C4-2B (cell line): ENCODE measurements around the gene RELL2.

Source experiments
- H3K27ac ChIP-seq: fragments of 450-650 bp; 2 replicates; pipeline ENCODE4 v1.5.1; 2017
- ZFX ChIP-seq: fragments of 450-650 bp; IDR thresholded peaks from 2 replicates; pipeline ENCODE4 v1.6.1; 2017
- TF ChIP-seq, protein P1 (sequence below): fragments of 450-650 bp; conservative IDR thresholded peaks from 2 replicates; pipeline ENCODE4 v1.5.1; 2017; ENCODE audit warnings: mild to moderate bottlenecking

Gene RELL2

DNA sequence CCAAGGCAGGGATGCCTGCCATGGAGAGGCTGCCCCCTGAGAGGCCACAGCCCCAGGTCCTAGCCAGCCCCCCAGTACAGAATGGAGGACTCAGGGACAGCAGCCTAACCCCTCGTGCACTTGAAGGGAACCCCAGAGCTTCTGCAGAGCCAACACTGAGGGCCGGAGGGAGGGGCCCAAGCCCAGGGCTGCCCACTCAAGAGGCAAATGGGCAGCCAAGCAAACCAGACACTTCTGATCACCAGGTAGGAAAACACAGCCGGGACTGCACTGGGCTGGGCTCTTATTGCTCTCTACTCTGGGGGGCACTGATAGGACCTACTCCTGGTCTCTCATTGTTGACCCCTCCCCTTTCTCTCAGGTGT, 3.2 kb downstream of the RELL2 start:
- H3K27ac ChIP-seq = no peak overlapping the region
- TF ChIP-seq, protein P1, sequence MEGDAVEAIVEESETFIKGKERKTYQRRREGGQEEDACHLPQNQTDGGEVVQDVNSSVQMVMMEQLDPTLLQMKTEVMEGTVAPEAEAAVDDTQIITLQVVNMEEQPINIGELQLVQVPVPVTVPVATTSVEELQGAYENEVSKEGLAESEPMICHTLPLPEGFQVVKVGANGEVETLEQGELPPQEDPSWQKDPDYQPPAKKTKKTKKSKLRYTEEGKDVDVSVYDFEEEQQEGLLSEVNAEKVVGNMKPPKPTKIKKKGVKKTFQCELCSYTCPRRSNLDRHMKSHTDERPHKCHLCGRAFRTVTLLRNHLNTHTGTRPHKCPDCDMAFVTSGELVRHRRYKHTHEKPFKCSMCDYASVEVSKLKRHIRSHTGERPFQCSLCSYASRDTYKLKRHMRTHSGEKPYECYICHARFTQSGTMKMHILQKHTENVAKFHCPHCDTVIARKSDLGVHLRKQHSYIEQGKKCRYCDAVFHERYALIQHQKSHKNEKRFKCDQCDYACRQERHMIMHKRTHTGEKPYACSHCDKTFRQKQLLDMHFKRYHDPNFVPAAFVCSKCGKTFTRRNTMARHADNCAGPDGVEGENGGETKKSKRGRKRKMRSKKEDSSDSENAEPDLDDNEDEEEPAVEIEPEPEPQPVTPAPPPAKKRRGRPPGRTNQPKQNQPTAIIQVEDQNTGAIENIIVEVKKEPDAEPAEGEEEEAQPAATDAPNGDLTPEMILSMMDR = no peak
- TF ChIP-seq ZFX = no peak

DNA sequence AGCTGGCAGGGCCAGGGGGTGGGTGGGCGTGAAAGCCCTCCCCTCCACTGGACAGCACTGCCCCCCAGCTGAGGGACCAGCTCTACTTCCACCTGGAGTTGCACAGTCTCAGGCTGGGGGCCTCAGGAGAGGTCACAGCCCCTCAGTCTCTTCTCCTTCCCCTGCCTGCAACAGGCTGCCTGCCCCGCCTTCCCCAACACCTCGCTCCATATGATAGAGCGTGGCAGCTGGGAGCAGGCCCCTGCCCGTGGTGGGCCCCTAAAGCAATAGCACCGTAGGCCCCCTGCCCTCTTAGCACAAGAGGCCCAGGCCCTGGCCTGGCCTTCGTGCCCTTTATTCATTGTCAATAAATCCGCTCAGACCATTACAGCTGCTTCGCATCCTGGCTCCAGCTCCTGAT, 3.9 kb downstream of the RELL2 start:
- no peak overlapping the region for H3K27ac ChIP-seq
- TF ChIP-seq ZFX = no peak
- TF ChIP-seq, protein P1 = no peak

DNA sequence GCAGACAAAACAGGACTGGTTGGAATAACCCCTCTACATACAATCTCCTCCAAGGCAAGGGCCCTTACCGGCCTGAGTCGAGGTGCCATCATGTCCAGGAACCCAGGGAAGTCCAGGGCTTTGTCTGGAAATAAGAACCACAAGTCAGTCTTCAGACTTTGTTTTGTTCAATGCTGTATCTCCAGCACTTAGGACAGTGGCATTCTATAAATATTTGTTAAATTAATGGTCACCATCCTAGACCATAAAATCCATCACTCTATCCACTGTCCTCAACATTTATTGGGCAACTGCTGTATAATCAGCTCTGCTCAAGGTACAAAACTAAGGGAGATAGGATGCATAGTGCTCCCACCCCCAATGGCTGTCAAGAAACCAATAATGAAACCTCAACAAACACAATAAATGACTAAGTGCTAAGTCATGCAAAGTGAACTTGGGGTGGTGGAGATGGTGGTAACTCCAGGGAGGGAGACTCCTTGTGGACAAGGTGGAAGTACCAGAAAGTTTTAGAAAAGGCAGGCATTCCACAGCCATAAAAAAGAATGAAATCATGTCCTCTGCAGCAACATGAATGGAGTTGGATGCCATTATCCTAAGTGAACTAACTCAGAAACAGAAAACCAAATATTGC, 5.0 kb downstream of the RELL2 start:
- TF ChIP-seq ZFX = no peak
- TF ChIP-seq, protein P1 = no peak
- no peak overlapping the region for H3K27ac ChIP-seq

DNA sequence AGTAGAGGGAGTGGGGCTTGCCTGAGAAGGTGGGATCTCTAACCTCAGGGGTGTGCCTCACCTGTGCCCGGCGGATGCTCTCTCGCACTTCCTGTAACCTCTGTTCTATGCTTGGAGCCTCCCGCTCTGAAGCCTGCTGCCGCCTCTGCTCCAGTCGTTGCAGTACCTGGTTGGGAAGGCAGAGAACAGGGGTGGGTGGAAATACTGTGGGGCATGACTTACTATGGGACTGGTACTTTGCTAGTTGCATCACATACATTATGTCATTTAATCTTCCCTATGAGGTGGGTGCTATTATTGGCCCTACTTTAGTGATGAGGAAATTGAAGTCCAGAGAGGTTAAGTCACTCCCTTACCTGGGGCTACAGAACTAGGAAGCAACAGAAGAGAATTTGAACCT, 9.2 kb downstream of the RELL2 start:
- H3K27ac ChIP-seq = no peak overlapping the region

DNA sequence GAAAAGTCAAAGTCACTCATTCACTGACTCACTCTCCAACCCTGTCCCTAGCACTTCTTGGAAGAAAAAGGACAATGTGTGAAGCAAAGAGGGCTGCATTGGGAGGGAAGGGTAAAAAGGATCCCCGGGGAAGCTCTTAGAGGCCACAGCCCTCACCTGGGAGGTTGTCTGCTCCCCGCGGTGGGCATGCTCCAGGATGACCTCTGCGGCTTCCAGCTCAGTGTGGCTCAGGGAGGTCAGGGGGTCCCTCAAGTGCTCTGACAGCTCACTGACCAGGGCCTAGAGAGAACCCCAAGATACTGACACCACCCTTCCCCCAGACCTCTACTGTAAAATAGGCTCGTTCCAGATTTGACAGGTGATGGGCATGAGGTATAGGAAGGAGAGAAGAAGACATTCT, 10.4 kb downstream of the RELL2 start:
- TF ChIP-seq, protein P1 = no peak
- no peak for TF ChIP-seq ZFX
- H3K27ac ChIP-seq = no peak overlapping the region

More for the DNA sequence above, 9.2 kb downstream of the RELL2 start:
- TF ChIP-seq, protein P1 = no peak
- no peak for TF ChIP-seq ZFX

DNA sequence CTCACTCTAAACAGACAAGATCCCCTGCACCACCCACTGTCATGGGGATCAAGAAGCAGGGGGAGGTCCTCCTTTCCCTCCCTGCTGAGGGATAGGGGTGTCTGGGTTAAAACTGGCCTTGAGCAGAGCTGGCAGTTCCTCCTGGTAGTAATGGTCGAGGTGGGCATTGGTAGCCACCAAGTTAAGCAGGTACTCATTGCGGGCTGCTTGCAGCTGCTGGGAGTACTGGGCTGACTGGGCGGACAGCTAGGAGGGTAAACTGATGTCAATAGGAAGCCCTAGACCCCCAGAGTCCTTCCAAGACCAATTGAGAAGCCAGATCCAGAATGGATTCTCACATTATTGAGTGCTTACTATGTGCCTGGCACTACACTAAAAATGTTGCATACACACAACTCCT, 11.1 kb downstream of the RELL2 start:
- TF ChIP-seq, protein P1 = no peak
- TF ChIP-seq ZFX = no peak
- no peak overlapping the region for H3K27ac ChIP-seq

DNA sequence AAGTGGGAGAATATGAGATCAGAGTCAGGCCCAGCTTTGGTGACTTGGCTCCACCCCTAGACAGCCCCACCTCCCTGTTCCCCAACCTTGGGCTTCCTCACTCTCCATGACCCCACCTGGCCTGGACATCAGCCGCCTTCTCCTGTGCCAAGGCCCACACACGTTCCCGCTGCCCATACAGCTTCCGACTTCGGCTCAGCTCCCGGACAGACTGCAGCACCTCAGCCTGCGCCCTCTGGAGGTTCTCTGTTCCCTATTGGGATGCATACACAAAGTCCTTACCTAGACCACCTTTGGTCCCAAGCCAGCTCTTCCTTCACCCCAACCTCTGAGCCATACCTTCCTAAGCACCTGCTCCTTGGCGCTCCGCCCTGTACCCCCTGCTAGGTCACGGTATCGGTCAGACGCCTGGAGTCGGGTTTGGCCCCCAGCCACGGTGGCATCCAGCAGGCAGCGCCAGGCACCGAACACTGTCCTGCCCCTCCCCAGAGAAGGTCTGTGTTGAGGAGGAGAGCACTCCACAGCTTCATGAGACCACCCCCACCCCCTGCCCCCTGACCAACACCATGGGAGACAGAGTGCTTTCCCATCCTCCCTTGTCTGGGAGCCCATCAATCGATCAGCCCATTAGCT, 12.4 kb downstream of the RELL2 start:
- no peak for TF ChIP-seq ZFX
- TF ChIP-seq, protein P1 = no peak
- H3K27ac ChIP-seq = no peak overlapping the region
